Tibial nerve (tissue), 4 donors: ENCODE measurements around the gene TGFA. TPM values are rescaled to one million over a fixed set of nuclear protein-coding genes. Genes with fewer than 3 reads are reported as not detected.
A peak's percentile ranks its signal among the peaks of the same experiment; 100 is the strongest.

Source experiments
- DNase-seq, 2 donors: peaks; one replicate each; pipeline ENCODE4 v3.0.0-alpha.2; 2019; ENCODE audit warnings: low spot score in 2 of 2
- H3K27ac ChIP-seq, 4 donors: fragments of 200-600 bp; sonication (generic) in 3 of 4; one replicate each; pipeline ENCODE4 v1.5.1; 2017 to 2019; ENCODE audit warnings: mild to moderate bottlenecking in 1 of 4
- H3K27me3 ChIP-seq, 2 donors: fragments of 200-600 bp; sonication (generic) in 1 of 2; one replicate each; pipeline versions ENCODE4 v1.5.1 to v1.6.0; 2017 to 2019
- H3K36me3 ChIP-seq, 3 donors: fragments of 200-600 bp; sonication (generic); one replicate each; pipeline ENCODE4 v1.5.1; 2018 to 2019
- H3K4me1 ChIP-seq, 4 donors: fragments of 200-600 bp; sonication (generic) in 3 of 4; one replicate each; pipeline ENCODE4 v1.5.1; 2017 to 2019
- H3K4me3 ChIP-seq, 4 donors: fragments of 200-600 bp; sonication (generic) in 3 of 4; one replicate each; pipeline ENCODE4 v1.5.1; 2017 to 2019; ENCODE audit warnings: mild to moderate bottlenecking in 1 of 4, moderate library complexity in 1 of 4
- H3K9me3 ChIP-seq, 4 donors: fragments of 200-600 bp; sonication (generic) in 3 of 4; one replicate each; pipeline ENCODE4 v1.5.1; 2017 to 2019
- EP300 ChIP-seq, 2 donors: sonication (generic); formaldehyde crosslinking; IDR thresholded peaks; one replicate each; pipeline ENCODE4 v1.6.1; 2017; ENCODE audit warnings: antibody characterized with exemption in 2 of 2, mild to moderate bottlenecking in 1 of 2
- POLR2A ChIP-seq, 2 donors: fragments of 450-650 bp; IDR thresholded peaks; one replicate each; pipeline ENCODE4 v1.6.1; 2017; ENCODE audit warnings: antibody characterized with exemption in 2 of 2, mild to moderate bottlenecking in 2 of 2, moderate library complexity in 2 of 2
- WGBS, 2 donors: methylation state at CpG; one replicate each; pipeline ENCODE4 v1.1.5; 2018; 5-methylcytosine and 5-hydroxymethylcytosine counted together
- total RNA-seq, 4 donors: library from RNA; depleted of rRNA; stranded (reverse); fragments of >200 nt; gene quantifications; one replicate each; pipeline ENCODE4 v1.1.0, GENCODE V29; 2016
- TF ChIP-seq, protein P1 (sequence below), 5 experiments: fragments of 200-600 bp in 3 of 5; fragments of 450-650 bp in 2 of 5; sonication (generic) in 3 of 5; IDR thresholded peaks; one replicate each; pipeline ENCODE4 v1.5.1; 2016 to 2019; ENCODE audit warnings: antibody characterized with exemption in 5 of 5, mild to moderate bottlenecking in 3 of 5, moderate library complexity in 2 of 5

The TGFA gene
- total RNA-seq, 4 donors from 2014 or later, result 3.0 to 12.6 (median 9.6) TPM

DNA sequence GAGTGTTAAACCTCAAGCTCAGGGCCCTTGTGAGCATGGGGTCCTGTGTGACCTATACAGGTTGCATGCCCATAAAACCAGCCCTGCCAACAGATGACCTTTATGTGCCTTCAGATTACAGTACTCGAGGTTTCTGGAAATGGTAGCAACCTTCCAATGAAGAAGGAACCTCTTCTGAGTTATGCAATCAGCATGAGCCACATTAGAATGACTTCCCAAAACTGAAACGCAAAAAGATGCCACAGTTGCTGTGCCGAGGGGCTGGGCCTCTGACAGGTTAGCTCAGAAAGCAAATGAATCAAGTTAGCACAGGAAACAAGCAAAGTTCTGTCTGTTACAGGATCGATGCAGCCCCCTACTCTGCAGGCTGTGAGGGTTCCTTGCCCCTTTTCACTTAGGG, 37.7 kb downstream of the TGFA start:
- Histone ChIP-seq H3K4me1 (no peaks in the 10 kb centered on the region), H3K9me3 (no peaks in the 10 kb centered on the region), H3K4me3 (no peak overlapping the region), H3K27me3 (no peaks in the 10 kb centered on the region), H3K36me3 (no peaks in the 10 kb centered on the region), H3K27ac (no peak overlapping the region)
- 47 to 55% methylated on average over 4 of the region's 4 CpGs for WGBS, 2 donors
- no peak for DNase-seq
- TF ChIP-seq POLR2A (IDR thresholded peaks at IDR 0.05), result no peak
- TF ChIP-seq, protein P1, sequence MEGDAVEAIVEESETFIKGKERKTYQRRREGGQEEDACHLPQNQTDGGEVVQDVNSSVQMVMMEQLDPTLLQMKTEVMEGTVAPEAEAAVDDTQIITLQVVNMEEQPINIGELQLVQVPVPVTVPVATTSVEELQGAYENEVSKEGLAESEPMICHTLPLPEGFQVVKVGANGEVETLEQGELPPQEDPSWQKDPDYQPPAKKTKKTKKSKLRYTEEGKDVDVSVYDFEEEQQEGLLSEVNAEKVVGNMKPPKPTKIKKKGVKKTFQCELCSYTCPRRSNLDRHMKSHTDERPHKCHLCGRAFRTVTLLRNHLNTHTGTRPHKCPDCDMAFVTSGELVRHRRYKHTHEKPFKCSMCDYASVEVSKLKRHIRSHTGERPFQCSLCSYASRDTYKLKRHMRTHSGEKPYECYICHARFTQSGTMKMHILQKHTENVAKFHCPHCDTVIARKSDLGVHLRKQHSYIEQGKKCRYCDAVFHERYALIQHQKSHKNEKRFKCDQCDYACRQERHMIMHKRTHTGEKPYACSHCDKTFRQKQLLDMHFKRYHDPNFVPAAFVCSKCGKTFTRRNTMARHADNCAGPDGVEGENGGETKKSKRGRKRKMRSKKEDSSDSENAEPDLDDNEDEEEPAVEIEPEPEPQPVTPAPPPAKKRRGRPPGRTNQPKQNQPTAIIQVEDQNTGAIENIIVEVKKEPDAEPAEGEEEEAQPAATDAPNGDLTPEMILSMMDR (IDR thresholded peaks at IDR 0.05), result no peak
- no peak for TF ChIP-seq EP300 (IDR thresholded peaks at IDR 0.05)

DNA sequence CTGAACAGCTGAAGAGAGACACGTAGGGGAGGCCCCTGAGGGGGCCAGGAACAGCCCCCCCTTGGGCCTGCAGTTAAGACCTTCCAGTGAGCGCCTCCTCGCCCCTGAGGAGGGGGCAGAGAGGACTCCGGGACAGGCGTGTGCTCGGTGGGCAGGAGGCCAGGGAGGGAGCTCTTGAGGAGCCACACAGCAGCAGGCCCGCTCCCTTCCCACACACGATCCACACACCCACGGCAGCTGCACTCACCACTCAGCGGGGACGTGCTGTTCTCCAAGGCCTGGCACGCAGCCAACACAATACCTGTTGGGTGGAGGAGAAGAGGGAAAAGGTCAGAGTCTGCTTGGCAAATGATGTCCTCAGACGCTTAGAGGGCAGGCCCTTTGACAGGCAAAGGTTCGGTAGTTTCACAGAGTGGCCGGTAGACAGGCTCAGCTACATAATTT, 39.0 kb downstream of the TGFA start:
- no peak for DNase-seq
- TF ChIP-seq, protein P1 (IDR thresholded peaks at IDR 0.05), result no peak
- no peak for TF ChIP-seq EP300 (IDR thresholded peaks at IDR 0.05)
- TF ChIP-seq POLR2A (IDR thresholded peaks at IDR 0.05), result no peak
- no peak overlapping the region for H3K4me3 ChIP-seq
- no peaks in the 10 kb centered on the region for H3K36me3 ChIP-seq
- 34 to 49% methylated on average over 8 to 15 of the region's 15 CpGs for WGBS, 2 donors
- no peaks in the 10 kb centered on the region for H3K27me3 ChIP-seq
- H3K4me1 ChIP-seq, result no peaks in the 10 kb centered on the region
- H3K9me3 ChIP-seq, result no peaks in the 10 kb centered on the region
- H3K27ac ChIP-seq, result peak overlapping the region in 1 of 4 donors; percentile 59

DNA sequence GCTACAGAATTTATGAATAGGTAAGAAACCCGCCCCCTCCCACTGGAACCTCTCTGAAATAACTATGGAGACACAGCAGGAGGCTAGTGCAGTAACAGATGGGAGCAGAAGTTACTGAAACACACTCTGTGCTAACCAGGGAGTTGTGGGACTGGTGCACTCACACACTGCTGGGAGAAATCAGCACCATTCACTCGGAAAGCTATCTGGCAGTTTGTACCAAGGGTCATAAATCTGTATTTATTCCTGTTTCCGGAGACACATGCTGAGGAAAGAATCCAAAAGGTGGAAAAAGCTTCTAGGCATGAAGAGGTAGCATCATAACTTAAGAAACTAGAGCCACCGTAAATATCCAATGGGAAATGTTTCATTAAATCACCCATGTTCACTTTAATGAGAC, 39.9 kb downstream of the TGFA start:
- Histone ChIP-seq H3K9me3 (no peaks in the 10 kb centered on the region), H3K36me3 (no peaks in the 10 kb centered on the region), H3K4me1 (no peaks in the 10 kb centered on the region), H3K27me3 (no peaks in the 10 kb centered on the region), H3K4me3 (no peak overlapping the region), H3K27ac (no peak overlapping the region)
- WGBS, 2 donors, result 61% methylated on average over 4 of the region's 4 CpGs
- DNase-seq, result no peak
- TF ChIP-seq, protein P1 (IDR thresholded peaks at IDR 0.05), result no peak
- TF ChIP-seq EP300 (IDR thresholded peaks at IDR 0.05), result no peak
- TF ChIP-seq POLR2A (IDR thresholded peaks at IDR 0.05), result no peak

DNA sequence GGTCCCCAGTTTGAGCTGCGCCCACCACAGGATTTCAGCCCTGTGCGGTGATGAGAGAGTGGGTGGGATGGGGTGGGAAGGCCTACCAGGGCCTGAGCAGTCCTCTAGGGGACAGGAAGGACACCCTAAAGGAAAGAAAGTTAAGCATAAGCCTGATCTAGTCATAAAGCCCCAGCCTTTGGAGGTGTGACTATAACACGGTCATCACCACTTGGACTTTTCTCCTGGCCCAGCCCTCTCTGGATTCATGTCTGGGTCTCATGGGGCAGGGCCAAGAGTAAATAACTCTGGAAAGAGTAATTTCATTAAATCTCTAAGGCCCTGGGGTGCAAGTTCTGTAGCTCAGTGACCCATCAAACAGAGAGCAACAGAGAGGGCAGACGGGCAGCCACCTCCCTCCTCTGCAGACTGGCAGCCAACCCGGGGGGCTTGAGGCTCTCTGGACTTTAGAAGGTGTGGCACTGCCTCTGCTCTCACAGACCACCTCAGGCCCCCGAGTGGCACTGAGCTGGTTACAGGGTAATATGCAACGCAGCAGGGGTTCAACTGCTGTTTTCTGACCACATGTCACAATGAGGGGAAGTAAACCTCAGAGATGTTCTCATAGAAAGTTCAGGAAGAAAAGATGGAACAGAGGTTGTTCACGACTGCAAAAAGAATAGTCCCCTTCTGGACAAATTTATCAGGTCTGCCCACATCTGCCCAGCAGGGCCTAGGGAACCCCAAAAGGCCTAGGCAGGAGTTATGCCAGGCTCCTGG, 41.5 kb downstream of the TGFA start:
- H3K4me3 ChIP-seq, result no peak overlapping the region
- no peak for TF ChIP-seq EP300 (IDR thresholded peaks at IDR 0.05)
- no peak for TF ChIP-seq POLR2A (IDR thresholded peaks at IDR 0.05)
- TF ChIP-seq, protein P1 (IDR thresholded peaks at IDR 0.05), result no peak
- H3K27me3 ChIP-seq, result no peaks in the 10 kb centered on the region
- DNase-seq, result no peak
- 83 to 87% methylated on average over 7 to 8 of the region's 8 CpGs for WGBS, 2 donors
- no peak overlapping the region for H3K27ac ChIP-seq
- no peaks in the 10 kb centered on the region for H3K36me3 ChIP-seq
- no peaks in the 10 kb centered on the region for H3K4me1 ChIP-seq
- H3K9me3 ChIP-seq, result no peaks in the 10 kb centered on the region

DNA sequence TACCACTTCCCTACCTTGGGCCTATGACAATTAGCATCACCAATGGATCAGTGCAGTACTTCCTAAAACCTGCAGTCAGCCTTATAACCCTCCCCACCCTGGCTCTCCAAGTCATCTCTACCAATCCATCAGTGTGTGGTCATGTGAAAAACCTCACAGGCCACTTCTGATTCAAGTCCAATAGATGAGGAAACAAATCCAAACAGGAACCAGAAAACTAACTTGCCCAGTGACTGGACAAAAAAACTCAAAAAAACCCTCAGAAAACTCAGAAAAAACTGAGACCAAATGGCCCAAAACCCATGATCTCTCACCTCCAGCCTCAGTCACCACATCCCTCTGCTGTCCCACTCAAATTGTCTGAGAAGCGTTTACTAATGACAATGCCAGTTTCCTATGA, 43.3 kb downstream of the TGFA start:
- no peak overlapping the region for H3K4me3 ChIP-seq
- no peak for DNase-seq
- H3K4me1 ChIP-seq, result no peaks in the 10 kb centered on the region
- H3K27me3 ChIP-seq, result no peaks in the 10 kb centered on the region
- TF ChIP-seq POLR2A (IDR thresholded peaks at IDR 0.05), result no peak
- TF ChIP-seq, protein P1 (IDR thresholded peaks at IDR 0.05), result no peak
- no peak for TF ChIP-seq EP300 (IDR thresholded peaks at IDR 0.05)
- no peaks in the 10 kb centered on the region for H3K9me3 ChIP-seq
- no peak overlapping the region for H3K27ac ChIP-seq
- 93 to 100% methylated on average over 1 of the region's 1 CpG for WGBS, 2 donors
- no peaks in the 10 kb centered on the region for H3K36me3 ChIP-seq
